NCI-H2171 treated with DMSO at 0.1 percent for 48 hours (cell line): ENCODE data around the gene AKAIN1.

Experiments used
- DNase-seq: peaks from one replicate; lab custom pipeline; 2025; lab: John Stamatoyannopoulos, UW

AKAIN1 gene

DNA sequence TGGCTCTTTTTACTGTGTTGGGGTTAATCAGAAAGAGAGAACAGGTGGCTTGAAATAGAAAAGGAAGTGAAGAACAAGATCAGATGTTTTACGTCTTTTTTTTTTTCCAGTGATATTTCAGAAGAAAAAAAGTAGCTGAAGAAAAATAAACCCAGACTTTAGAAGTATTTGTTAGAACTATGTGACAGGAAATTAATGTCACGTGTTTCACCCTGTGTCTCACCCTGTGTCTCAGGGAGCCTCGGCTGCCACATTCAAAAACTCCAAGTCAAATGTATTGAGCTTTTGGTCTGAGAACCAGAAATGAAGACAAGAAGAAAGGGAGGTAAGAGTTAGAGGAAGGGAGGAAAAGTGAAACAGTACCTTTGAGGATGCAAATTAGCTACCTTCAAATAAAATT, 38.0 kb downstream of the AKAIN1 start:
- peak; percentile 50 for DNase-seq

DNA sequence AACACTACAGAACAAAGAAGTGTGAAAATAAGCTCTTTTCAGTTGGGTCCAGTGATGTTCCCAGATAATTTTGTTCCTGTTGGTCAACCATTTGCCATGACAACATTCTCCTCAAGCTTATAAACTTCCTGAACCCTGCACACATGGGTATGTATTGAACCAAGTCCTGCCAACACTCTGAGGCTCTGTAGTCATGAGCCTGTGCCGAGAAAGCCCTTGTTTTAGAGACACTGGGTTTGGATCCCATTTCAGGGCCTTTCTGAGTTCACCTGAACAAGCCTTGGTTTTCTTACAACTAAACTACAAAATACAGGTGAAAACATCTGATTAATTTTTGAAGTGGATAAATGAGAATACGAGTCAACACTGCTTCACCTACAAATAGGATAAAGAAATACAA, 38.5 kb downstream of the AKAIN1 start:
- DNase-seq, result no peak

DNA sequence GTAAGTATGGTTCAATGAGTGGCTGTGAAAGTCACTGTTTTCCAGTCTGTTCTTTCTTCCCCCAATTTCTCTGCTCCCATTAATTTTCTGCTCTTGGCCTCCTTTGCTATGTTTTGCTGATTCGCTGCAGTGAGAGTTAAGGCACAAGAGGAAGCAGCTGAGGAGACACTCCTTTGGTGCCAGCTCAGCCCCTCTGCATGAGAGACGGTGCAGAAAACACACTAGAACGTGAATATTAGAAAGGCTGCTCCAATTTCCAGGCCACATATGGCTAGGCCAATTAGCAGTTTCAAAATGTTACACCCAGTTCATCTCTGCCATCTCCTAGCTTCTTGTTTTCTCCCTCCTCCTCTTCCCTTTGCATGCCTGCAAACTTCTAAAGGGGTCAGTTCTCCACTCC, 38.9 kb downstream of the AKAIN1 start:
- DNase-seq, result peak; percentile 84

DNA sequence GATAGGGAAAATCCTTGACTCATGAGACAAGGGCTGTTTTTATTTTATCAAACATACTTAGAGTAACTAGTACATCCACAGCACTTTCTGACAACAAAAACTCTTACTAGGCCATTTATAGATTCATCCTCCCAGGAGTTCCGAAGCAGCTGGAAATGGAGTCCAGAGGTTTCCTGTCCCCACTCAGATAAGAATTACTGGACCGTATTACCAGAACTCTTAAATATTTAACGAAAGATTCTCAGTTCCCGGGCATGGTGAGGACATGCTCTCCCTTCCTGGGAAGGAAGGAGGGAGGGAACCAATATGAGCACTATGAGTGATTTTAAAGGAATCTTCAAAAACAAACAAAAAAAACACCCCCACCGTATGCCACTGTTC, 41.2 kb downstream of the AKAIN1 start:
- no peak for DNase-seq

DNA sequence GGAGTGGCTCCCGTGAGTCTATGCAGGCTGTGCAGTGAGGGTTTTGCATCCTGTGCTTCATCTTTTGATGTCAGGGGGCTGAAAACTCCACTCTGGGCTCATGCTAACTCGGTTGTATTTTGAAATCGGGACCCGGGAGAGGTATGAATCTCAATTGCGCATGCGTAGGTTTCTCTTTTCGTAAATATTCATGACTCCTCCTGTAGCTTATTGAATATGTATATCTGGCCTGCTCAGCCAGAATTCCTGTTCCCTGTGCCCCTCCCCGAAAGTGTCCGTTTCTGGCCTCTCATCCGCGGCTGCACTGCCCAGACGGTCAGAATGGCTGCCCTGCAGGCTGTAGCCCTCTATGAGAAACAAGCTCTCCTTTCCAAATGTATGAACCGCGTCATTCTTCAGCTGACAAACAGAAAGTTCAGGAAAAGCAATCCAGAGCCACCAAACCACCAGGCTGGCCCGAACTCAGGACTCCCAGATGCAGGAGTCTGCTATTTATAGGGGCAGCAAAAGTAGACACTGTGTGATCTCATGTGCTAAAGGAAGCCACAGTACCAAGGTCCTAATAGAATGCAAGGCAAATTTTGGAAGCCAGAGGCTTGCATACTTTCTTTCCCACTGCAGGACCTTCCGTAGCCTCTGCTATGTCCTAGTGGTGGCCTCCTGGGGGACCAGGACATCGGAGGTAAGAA, 41.7 kb downstream of the AKAIN1 start:
- no peak for DNase-seq

DNA sequence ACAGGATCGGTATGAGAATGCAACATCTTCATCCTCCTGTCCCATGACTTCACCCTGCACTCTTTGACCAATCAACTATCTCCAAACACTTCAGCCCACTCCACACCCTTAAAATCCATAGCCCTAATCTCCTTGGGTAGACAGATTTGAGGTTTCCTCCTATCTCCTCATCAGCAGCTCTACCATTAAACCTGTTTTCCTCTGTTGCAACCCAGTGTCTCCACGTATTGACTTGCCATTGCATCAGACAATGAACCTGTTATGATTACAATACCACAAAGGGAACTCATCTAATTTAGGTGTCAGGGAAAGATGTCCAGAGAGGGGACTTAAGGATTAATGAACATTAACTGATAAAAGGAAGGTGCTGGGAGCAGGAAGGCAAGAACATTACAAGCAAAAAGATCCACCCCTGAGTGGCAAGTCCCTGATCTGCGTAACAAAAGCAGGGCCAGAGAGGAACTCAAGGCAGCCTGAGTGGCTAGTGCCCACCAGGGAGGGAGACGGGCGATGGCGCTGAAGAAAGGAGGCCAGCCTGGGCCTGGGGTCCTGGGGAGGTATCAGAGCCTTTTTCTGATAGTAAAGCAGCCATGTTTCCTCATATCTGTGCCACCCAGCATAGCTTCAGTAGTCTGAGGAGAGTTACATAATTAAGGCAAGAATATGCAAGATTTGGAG, 44.6 kb downstream of the AKAIN1 start:
- DNase-seq, result no peak

DNA sequence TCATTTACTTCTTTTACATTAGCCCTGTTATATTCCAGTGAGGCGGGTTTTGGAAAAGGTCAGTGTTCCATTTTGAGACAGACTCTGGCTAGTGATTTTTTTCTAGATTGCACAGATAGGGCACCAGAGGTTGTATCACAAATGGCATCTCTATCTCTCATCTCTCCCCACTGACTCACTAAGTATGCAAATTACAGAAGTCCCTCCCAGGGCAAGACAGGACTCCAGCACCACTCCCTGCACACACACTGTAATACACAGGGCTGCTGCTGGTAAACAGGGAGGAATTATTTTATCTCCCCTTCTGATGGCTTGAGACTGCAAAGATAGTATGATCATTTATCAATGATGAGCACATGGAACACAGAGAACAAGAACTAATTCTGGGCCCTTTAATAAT, 46.2 kb downstream of the AKAIN1 start:
- DNase-seq, result no peak

DNA sequence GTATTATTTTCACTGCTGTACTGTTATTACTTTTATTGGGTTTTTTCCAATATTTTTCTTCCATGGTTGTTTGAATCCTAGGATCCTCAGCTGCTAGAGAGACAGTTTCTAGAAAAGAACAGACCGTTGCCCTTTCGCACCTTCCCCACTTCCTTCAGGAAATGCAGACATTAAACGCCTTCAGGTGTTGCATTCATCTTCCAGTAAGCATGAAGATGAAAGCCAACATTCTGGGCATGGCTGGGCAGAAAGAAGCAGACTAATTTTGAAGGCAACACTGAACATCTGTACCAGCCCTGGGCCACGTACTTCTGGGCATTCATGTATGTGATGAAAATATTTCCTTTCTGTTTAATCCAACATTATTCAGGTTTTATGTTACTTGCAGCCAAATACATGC, 51.0 kb downstream of the AKAIN1 start:
- no peak for DNase-seq

DNA sequence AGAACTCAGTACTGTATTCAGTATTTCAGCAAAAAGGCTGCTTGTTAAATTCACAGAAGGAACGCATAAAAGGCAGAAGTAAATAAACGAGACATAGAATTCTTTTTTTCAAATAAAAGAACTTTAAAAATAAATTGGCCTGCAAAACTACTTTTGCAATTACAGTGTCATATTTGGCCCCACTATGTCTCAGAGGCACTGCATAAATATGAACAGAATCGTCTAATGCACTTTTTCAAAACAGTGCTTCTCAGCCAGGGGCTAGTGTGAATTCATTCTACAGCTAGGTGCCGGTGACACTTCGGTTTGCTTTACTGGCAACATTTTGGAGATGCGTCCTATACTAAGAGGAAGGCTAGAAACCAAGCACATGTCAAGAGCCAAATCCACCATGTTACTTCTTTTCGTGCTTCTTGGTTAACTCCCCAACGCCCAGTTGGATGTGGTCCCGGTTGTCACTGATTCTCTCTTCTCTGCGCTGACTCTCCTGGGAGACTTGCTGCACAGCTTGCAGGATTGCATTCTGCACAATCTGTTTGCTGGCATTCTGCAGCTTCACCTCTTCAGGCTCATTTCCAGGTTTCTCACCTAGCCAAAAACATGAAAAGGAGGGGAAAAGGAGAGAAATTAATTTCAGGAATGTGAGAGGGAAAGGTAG, 51.8 kb downstream of the AKAIN1 start:
- DNase-seq, result peak; percentile 65

DNA sequence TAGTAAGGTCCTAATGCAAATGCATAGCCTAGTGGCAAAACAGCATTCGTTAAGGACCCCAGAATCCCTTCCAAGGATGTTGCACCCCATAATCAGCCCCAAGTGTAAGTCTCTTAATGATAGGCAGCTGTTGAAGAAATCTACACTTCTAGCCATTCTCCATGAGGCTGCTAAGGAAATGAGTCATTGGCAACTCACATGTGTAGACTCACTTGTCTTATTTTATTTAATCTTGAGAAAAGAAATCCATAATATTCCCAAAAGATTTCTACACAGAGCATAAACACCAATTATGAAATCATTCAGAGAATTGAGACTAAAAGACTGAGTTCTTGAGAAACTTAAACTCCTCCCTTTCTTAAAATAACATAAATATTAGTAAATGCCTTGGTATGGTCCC, 52.4 kb downstream of the AKAIN1 start:
- DNase-seq, result no peak

DNA sequence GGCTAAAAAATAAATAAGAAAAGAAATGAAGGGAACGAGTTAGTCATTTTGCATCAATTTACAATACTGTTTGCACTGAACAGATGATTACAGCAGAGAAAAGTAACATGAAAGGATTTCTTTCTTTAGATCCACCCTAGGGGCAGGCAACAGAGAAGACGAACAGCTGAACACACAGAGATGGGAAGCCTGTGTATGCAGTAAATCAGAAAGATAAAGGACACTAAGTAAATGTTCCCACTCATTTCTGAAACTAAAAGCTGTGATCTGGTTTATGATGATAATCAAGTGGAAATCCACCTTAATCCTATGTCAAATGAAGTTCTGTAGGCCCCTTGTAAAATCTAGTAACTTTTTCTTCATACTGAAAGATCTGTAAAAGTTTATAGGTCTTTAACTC, 54.2 kb downstream of the AKAIN1 start:
- DNase-seq, result peak; percentile 24

DNA sequence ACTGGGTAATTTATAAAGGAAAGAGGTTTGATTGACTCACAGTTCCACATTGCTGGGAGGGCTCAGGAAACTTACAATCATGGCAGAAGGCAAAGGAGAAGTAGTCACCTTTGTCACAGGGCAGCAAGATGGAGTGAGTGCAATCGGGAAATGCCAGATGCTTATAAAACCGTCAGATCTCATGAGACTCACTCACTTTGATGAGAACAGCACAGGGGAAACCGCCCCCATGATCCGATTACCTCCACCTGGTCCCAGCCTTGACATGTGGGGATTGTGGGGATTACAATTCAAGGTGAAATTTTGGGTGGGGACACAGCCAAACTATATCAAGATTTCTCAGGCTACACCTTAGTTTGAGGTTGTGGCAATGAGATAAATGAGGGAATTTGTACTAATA, 54.9 kb downstream of the AKAIN1 start:
- peak; percentile 89 for DNase-seq

DNA sequence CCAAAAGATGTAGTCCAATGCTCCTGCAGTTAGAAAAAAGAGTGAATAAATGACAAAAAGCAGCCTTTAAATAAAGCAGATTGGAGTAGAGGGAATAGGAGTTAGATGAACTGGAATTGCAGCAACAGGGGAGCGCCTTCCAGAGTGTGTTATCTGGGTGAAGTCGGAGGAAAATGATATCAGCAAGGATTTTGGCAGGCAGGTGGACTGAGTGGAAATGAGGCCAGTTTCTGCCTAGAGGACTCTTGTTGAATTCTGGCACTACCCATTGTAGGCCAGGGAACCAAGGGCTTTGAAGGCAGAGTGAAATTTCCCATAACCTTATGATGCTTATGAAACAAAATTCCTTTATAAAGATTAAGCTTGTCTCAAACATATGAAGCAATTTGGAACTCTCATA, 59.8 kb downstream of the AKAIN1 start:
- no peak for DNase-seq

DNA sequence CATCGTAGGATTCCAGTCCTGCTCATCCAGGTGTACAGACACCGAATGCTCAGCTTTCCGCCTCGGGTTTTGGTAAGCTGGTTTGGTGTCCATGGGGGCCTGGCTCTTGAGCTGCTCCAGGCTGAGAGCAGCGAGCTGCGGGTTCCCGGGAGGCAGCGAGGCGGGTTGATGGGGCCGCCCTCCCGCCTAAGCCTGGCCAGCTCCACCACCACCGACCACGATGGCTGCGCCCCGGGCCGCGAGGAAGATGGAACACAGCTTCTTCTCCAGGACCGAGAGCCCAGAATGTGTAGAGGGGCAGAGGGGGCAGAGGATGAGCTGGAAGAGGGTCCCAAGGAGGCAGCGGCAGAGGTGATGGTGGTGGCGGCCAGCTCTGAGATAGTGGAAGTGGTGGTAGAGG, 64.1 kb downstream of the AKAIN1 start:
- no peak for DNase-seq

DNA sequence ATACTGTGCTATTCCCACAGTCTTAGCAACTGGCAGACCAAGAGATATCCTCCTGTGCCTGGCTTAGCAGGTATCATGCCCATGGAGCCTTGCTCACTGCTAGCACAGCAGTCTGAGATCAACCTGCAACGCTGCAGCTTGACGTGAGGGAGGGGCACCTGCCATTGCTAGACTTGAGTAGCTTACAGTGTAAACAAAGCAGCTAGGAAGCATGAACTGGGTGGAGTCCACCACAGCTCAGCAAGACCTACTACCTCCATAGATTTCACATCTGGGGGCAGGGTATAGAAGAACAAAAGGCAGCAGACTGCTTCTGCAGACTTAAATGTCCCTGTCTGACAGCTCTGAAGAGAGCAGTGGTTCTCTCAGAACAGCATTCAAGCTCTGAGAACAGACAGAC, 74.8 kb downstream of the AKAIN1 start:
- DNase-seq, result no peak

DNA sequence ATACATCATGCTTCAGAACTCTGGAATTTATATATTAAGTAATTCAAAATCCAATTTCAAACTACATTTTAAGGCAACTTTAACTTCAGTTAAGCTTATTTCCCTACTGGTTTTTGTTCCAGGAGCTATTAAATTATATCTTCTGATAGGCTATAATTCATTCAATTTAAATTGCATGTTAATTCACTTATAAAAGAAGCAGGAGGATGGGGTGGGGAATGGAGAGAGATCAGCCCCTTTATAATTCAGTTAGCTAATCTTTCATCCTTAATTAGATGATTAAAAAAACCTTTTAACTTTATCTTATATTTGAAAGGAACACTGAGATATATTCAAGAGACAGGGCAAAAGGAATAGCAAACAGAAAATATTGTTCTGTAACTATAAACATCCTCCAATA, 86.8 kb downstream of the AKAIN1 start:
- no peak for DNase-seq

DNA sequence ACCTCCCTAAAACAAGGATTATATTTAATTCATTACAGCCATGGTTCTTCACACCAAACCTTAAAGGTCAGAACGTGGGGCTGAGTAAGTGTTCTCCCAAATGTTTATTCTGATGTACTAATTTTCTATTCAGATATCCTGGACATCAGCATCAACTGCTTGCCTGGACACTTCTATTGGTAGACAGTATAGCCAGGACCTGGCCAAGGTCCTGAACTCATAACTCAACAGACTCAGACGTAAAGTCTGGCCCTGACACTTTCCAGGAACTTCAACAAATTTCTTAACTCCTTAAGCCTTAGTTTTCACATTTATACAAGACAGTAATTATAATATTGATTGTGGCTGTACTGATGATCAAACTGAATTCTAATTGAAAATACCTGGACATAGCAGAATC, 89.1 kb downstream of the AKAIN1 start:
- no peak for DNase-seq

DNA sequence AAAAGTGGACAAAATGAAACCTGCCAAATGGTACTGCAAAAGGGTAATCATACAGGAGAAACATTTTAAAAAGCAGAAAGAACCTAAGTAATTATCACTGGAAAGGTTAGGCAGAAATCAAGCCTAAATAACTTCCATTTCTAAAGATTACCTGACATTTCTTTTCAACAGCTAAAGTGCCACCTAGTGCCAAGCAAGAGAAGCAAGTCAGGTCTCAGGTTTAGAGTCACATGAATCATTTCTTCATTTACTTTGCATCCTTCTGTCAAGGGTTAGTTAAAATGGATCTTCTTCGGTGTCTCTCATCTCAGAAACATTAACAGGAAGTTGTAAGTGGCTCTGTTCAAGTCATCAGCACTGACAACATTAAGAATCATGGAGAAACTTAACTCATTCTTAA, 90.3 kb downstream of the AKAIN1 start:
- peak; percentile 46 for DNase-seq

DNA sequence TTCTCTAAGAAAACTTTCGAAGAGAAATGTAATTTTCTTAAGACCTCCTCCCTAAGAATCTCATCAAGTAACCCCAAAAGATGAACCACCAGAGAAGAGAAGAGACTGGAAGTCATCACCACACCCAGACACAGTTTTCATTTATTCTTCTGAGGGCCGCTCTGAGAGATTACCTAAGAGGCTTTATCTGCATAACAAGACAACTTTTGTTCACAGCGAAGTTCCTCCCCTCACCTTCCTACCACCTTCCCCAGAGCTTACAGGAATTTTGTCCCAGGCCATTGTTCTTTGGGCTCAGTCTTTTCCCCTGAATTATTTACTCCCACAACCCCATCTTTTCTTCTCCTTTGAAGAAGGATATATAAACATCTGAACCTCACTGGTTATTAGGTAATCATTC, 92.8 kb downstream of the AKAIN1 start:
- no peak for DNase-seq

DNA sequence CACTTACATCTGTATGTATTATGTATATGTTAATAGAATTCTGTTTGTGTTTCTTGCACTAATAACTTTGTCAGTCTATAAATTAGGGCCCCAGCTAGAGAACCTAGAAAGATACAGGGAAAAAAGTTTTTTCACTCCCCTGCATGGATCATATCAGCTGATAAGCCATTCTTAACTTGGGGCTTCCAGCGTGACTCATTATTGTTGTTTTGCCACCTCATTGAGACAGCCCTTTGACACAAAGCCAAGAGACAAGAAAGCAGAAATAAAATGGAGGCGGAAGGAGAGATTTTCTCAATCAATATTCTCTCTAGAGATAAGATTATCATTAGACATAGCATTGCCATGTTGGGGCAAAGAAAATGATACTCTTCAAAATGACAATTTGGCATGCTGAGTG, 93.4 kb downstream of the AKAIN1 start:
- DNase-seq, result no peak

DNA sequence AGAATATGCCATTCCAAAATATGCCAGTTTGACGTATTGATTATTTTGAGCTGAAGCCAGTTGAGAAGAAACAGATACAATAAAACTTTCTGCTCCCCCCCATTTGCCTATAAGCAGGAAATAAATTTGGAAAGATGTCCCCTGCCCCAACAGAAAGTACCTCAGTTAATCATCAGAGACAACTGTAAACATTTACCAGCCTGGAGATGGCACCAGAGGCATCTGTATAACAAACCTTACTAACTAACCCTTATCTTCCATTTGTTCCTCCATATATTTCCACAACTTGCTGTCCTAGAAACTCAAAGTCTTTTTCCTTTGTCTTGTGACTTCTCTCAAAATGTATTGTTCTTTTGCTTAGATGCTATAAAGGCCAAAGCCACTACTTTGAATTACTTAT, 93.8 kb downstream of the AKAIN1 start:
- DNase-seq, result peak; percentile 6

DNA sequence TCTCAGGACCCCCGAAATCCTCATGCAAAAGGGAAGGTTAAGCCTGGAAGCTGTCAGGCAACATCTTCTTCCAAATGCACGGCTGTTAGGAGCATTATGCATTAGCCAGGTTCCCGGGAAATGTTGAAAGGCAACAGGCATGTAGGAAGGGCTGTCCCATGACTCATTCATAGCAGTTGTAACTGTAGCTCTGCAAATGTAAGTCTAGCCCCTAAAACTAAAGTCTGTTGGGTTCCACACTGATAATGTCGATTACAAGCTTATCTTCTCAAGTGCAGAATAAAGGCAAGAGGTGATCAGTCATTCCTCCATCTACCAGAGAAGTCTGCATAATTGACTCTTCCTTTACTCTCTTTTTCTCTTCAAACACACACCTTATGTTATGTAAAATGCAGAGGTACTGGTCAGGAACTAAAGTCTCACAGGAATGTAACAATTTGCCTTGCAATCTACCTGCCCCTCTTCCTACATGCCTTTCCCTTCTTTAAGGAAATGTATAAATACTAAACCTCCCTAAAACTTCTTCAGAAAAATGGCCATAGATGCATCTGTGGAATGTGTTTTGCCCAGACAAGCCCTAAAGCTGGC, 99.8 kb downstream of the AKAIN1 start:
- DNase-seq, result no peak

DNA sequence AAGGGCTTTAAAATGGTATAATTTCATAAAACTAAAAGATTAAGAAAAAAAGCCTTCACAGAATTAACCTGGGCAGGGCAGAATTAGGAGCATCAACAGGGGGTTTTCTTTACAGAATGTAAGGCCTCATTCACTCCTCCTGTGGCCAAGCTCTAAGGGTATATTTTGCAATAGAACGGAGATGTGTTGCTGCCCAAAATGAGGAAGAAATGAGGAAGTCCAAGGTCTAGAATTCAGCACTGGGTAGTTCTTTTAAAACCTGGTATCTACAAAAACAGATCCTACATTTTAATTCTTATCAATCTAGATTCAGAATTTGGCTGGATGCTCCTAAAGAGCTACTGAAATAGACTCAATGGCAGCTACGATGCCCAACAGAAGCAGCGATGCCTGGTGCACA, 101.8 kb downstream of the AKAIN1 start:
- no peak for DNase-seq
